Calu3 (cell line): Measurements from ENCODE around the gene ZMAT3. TPM values are rescaled to one million over a fixed set of nuclear protein-coding genes. Genes with fewer than 3 reads are reported as not detected.
"Not testable (repeated sequence)": the region's sequence is repeated elsewhere in the genome, so short reads cannot be mapped to it uniquely, and the experiment has no call there.

Source experiments
- Bru-seq: library from RNA; stranded (reverse); fragments of 400-500 nt; gene quantifications from one replicate; lab custom pipeline; 2021; lab: Mats Ljungman, UMichigan
- BruChase-seq, 2 experiments: library from RNA; stranded (reverse); fragments of 400-500 nt; gene quantifications; one replicate each; lab custom pipeline; 2021; lab: Mats Ljungman, UMichigan
- BruUV-seq: library from RNA; stranded (reverse); fragments of 400-500 nt; replicated peaks from 2 replicates; lab custom pipeline; 2021; lab: Mats Ljungman, UMichigan
- CTCF ChIA-PET: fragments of 300-600 bp; sonication (Branson Sonifier 250); formaldehyde crosslinking; loops from one replicate; lab custom pipeline; 2022; ENCODE audit warnings: antibody characterized with exemption; lab: Charles Lee
- DNase-seq: peaks from one replicate; pipeline ENCODE4 v3.0.0; 2022
- H3K27ac Mint-ChIP-seq: one replicate; pipeline ENCODE4 v1.8.0; 2022; ENCODE audit warnings: mixed read lengths; ENCODE audit not compliant: unreplicated experiment
- H3K27me3 Mint-ChIP-seq: one replicate; pipeline ENCODE4 v1.8.0; 2022; ENCODE audit warnings: mixed read lengths; ENCODE audit not compliant: unreplicated experiment
- H3K36me3 Mint-ChIP-seq: one replicate; pipeline ENCODE4 v1.8.0; 2022; ENCODE audit warnings: mild to moderate bottlenecking, moderate library complexity, mixed read lengths; ENCODE audit not compliant: insufficient read depth, unreplicated experiment
- H3K4me1 Mint-ChIP-seq: one replicate; pipeline ENCODE4 v1.8.0; 2022; ENCODE audit warnings: mild to moderate bottlenecking, low read depth, mixed read lengths; ENCODE audit not compliant: unreplicated experiment
- H3K4me3 Mint-ChIP-seq: one replicate; pipeline ENCODE4 v1.8.0; 2022; ENCODE audit warnings: mild to moderate bottlenecking, low read depth, moderate library complexity, mixed read lengths; ENCODE audit not compliant: unreplicated experiment
- H3K9me3 Mint-ChIP-seq: one replicate; pipeline ENCODE4 v1.8.0; 2022; ENCODE audit warnings: low read depth, mixed read lengths; ENCODE audit not compliant: unreplicated experiment
- CTCF ChIP-seq: fragments of 200-600 bp; IDR thresholded peaks from one replicate; pipeline ENCODE4 v1.8.0; 2022; ENCODE audit warnings: antibody characterized with exemption; ENCODE audit not compliant: unreplicated experiment
- intact Hi-C: fragments of 100-400 bp; cut with micrococcal nuclease; formaldehyde crosslinking; loops from one replicate; pipeline ENCODE4 v1.10.0; 2022; ENCODE audit not compliant: unreplicated experiment
- long read RNA-seq: library from polyadenylated mRNA; stranded (forward); transcript quantifications from one replicate; pipeline ENCODE4 v2.0.0, GENCODE V29; 2022
- total RNA-seq: library from RNA; stranded (reverse); gene quantifications from 2 replicates; pipeline ENCODE4 v1.2.3, GENCODE V29; 2022

ZMAT3 gene
- total RNA-seq (10.5 and 12.1 TPM in 2 replicates), Bru-seq, nascent RNA (percentile 60 among the genes with signal in this experiment), BruChase-seq, experiment 1, labeled RNA remaining after a 6-hour chase (percentile 78 among the genes with signal in this experiment), BruChase-seq, experiment 2, labeled RNA remaining after a 2-hour chase (percentile 68 among the genes with signal in this experiment)
- long read RNA-seq, partial matches to known transcripts = 1 of 6 reads
- long read RNA-seq, other reads (novel, unspliced or antisense) = 5 of 6 reads

GRCh38 chr3:179071323-179072099 is at the start of gene ZMAT3:
Gene ZMAT3 (minus strand): TSS chr3:179071809. CDS start chr3:179067752, 4,057 bp downstream.
- Mint-ChIP-seq H3K4me3 (peak within 1 kb of the TSS; percentile 95), H3K27ac (peak within 1 kb of the TSS; percentile 69), H3K4me1 (peaks cover 26% of the 10 kb centered on the region), H3K27me3 (no peaks in the 10 kb centered on the region), H3K36me3 (peaks cover 16% of the 10 kb centered on the region), H3K9me3 (no peaks in the 10 kb centered on the region)
- CTCF ChIA-PET = interaction anchor here (0.7 to 1.2 kb wide), 4 partner anchors 25 to 275 kb away, joined by 3 to 4 read pairs (median 4); no protein-coding TSS in a partner anchor
- TF ChIP-seq CTCF = no peak
- intact Hi-C loops = loop anchor here (10.0 kb wide), 1 partner anchor 483 kb away; no protein-coding TSS in a partner anchor
- no TSS peak for BruUV-seq
- peak; percentile 90 for DNase-seq

- H3K9me3 Mint-ChIP-seq = peaks cover 2% of the 10 kb centered on the region
- no peak for DNase-seq
- TF ChIP-seq CTCF = no peak
- intact Hi-C loops = no loop called here
- no TSS peak for BruUV-seq
- no peaks in the 10 kb centered on the region for H3K27me3 Mint-ChIP-seq
- no peaks in the 10 kb centered on the region for H3K36me3 Mint-ChIP-seq
- H3K27ac Mint-ChIP-seq = no peak overlapping the region
- CTCF ChIA-PET = no interaction called here
- no peaks in the 10 kb centered on the region for H3K4me1 Mint-ChIP-seq
- H3K4me3 Mint-ChIP-seq = no peak overlapping the region
These were observed 45.2 kb upstream of the ZMAT3 start for GRCh38 chr3:179116816-179117215.

- H3K9me3 Mint-ChIP-seq, H3K27me3 Mint-ChIP-seq, H3K4me3 Mint-ChIP-seq, H3K36me3 Mint-ChIP-seq, H3K4me1 Mint-ChIP-seq, DNase-seq, intact Hi-C loops, BruUV-seq, H3K27ac Mint-ChIP-seq: not testable (repeated sequence)
- CTCF ChIA-PET = interaction anchor here (0.7 kb wide), 1 partner anchor 8 kb away, joined by 3 read pairs; no protein-coding TSS in a partner anchor
These were observed 43.8 kb upstream of the ZMAT3 start for GRCh38 chr3:179115444-179115843.

GRCh38 chr3:179113903-179114302 is 42.3 kb upstream of the ZMAT3 start:
- DNase-seq = no peak
- no TSS peak for BruUV-seq
- H3K4me1 Mint-ChIP-seq = no peaks in the 10 kb centered on the region
- TF ChIP-seq CTCF = no peak
- intact Hi-C loops = no loop called here
- CTCF ChIA-PET = no interaction called here
- no peaks in the 10 kb centered on the region for H3K27me3 Mint-ChIP-seq
- H3K4me3 Mint-ChIP-seq = no peak overlapping the region
- H3K27ac Mint-ChIP-seq = no peak overlapping the region
- no peaks in the 10 kb centered on the region for H3K36me3 Mint-ChIP-seq
- peaks cover 4% of the 10 kb centered on the region for H3K9me3 Mint-ChIP-seq
